Pons (tissue), 1 donor: Measurements from ENCODE around the gene KCNIP1.
A peak's percentile ranks its signal among the peaks of the same experiment; 100 is the strongest.

Experiments used
- DNase-seq: peaks from one replicate; pipeline ENCODE4 v3.0.0-alpha.2; 2016; ENCODE audit warnings: low spot score

KCNIP1 gene

DNA sequence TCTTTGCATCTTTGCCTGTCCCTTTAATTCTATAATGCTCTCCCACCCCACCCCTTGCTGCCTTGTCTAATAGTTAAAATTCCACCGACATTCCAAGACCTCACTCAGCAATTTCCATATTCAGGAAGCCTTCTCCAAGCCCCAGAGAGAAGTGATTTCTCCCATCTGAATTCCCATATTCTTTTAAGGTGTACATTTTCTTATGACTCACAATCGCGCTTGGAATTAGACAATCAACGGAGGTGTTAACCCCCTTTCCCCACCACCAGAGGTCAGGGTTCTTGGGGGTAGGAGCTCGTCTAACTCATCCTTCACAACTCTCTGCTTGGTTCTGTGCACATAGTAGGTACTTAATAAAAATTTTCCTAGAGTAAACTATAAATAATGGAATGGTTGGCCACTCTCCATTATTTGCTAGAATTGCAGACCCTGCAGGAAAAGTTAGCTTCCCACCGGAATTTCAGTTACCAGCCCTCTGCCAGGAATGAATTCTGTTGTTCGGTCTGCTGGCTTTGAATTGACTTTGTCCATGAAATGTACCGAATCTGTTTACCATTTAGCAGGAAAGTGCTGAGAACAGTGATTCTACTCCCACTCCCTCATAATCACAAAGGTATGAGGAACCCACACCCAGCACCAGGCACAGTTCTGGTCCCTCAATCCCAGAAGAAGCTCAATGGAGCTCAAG, 5.0 kb downstream of the KCNIP1 start:
- DNase-seq = no peak

DNA sequence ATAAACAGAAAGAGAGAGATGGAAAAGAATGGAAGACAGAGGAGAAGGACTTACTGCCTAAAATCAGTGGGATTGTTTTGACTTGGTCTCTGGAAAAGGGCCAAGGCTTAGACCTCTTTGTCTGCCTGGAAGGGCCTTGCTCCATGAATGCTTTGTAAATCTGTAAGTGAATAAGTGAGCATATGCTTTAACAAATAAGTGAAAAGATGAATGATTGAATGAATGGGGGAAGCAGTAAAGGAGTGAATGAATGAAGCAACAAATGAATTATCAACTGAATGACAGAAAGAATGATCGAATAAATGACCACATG, 5.5 kb downstream of the KCNIP1 start:
- DNase-seq = no peak

DNA sequence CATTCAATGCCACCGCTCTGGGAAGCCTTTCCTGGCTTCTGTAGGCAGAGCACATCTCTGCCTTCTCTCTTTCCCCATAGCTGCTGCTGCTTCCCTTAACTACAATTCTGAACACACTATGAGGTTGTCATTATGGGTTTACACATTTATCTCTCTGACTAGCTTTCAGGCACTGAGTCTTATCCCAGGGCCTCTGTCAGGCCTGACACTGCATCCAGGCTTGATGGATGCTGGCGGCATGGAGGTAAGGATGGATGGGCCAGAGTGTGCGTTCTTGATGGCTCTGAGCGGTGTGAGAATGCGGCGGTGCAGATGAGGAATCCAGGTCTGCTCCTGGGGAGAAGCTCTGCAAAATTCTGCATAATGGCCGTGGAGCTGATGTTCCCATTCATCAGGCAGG, 6.3 kb downstream of the KCNIP1 start:
- no peak for DNase-seq

DNA sequence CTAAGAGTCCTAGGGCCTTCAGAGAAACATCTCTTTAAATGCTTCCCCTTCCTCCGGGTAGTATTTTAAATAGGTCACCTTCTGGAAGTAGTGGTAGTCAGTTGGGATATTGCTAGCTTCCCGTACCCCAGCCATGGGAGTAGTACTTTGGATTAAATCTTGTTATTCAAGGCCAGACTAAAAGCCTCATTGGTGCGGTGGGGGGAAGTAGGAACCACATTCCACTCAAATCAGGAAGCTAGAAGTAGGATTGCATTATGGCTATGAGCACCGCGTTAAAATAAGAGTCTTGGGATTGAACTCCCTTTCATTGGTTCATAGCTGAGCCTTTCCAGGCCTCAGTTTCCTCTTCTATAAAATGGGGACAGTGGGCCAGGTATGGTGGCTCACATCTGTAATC, 6.7 kb downstream of the KCNIP1 start:
- DNase-seq = no peak

DNA sequence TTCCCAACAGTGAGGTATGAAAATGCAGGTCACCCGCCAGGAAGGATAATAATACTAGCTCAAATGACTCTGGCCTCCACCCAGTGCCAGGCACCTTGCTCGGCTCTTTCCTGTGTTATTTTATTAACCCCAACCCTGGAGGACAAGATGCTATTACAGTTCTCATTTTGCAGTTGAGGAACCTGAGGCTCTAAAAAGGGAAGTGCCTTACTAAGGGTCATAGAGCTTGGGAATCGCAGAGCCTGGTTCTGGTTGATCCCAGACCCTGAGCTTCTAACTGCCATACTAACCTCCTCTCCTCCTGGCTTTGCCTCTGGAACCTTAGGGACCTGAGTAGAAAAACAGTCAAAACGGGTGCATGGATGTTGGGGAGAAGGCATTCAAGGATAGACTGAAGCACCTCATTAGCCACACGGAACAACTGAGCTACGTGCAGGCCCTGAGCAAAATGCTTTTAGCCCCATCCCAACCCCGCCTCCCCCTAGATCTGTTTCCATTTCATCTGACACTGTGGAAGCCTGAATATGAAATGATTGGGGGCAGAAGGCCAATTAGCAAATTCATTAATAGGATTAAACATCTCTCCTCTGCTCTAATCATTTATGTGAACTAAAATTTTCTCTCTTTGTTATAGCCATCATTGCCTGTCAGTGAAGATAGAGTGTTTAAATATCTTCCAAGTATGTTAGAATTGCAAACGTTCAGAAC, 7.9 kb downstream of the KCNIP1 start:
- no peak for DNase-seq

DNA sequence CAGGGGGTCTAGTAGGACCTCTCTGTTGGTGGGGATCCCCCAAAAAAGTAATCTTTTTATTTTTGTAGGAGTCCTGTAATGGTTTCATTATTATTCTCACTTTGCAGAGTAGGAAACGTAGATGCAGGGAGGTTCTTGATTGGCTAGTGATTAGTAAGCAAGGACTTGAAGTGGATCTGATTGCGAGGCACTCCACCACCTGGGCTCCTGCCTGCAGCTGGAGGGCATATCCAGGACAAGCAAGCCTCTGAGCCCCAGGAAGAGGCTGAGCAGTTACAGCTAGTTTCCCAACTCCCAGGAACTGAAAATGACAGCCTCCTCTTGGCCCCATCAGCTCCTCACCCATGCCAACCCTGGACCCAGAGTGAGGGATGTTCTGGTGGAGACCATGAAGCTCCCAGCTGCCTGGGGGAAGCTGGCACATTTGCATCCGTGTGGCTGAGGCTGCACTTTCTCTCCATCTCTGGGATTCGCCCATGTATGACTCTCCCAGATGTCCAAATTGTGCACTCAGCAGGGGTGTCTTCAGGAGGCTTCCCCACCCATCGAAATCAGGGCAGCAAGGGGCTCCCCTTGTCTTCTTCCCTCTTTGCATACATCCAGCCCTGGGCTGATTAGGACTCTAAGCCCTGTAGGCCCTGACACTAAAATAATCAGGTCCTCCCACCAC, 10.2 kb downstream of the KCNIP1 start:
- DNase-seq = no peak

DNA sequence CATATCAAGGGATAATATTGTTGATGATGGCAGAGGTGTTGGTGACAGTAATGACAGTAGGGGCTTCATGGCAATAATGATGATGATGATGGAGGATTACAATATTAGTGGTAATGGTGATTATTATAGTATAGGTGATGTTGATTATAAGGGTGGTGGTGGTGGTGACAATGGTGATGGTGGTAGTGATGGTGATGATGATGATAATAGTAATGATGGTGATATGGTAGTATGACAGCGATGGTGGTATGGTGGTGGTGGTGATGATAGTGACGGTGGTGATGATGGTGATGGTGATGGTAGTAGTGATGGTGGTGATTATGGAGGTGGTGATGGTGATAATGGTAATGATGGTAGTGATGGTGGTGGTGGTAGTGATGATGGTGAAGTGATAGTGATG, 13.6 kb downstream of the KCNIP1 start:
- DNase-seq = no peak

DNA sequence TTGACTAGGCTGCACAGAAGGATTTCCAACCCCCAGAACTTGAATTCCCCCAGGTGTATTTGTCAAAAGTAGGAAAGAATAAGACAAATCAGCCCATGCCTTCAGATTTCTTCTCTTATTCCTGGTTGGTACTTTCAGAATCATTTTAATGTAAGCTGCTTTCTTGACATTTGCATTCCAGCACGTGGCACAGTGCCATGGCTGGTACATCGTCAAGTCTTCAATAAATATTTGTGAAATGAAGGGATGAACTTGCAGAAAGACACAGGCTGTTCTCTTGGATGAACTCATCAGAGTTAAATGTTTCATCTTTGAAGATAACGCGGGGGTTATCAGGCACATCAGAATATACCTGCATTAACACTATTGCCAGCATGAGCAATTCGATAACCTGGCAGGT, 14.5 kb downstream of the KCNIP1 start:
- DNase-seq = no peak

DNA sequence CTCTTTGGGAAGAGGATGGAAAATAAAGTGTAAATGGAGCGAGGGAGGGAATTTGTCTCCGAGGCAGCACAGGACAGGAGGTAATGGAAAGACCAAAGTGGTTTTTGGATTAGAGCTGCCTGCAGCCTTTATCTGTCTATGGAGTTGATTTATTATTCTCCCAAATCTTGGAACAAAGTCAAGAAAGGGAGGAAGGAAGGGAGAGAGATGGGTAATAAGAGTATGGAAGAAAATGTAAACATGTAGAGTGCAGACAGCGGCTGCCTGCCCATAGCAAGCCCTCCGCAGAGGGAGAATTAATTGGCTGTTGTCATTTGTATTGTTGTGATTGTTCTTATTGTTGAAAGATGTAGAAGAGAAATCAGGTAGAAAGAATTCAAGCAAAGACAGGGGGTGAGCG, 15.7 kb downstream of the KCNIP1 start:
- no peak for DNase-seq

DNA sequence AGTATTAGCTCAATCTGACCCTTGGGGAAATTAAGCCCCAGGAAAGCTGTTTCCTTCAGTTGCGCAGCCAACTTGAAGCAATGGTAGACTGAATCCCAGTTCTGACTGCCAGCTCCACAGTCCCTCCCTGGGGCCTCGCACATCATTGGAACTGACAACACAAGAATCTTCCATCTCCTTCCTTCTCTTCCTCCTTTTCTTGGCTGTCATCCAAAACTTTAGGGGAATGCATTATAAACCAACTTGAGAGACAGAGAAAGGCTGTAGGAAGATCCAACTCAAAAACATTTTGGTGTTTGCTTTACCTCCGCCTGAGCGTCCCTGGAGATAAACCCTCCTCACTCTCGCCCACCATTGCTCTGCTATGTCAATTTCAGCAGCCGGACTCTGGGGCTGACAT, 16.6 kb downstream of the KCNIP1 start:
- DNase-seq = no peak

DNA sequence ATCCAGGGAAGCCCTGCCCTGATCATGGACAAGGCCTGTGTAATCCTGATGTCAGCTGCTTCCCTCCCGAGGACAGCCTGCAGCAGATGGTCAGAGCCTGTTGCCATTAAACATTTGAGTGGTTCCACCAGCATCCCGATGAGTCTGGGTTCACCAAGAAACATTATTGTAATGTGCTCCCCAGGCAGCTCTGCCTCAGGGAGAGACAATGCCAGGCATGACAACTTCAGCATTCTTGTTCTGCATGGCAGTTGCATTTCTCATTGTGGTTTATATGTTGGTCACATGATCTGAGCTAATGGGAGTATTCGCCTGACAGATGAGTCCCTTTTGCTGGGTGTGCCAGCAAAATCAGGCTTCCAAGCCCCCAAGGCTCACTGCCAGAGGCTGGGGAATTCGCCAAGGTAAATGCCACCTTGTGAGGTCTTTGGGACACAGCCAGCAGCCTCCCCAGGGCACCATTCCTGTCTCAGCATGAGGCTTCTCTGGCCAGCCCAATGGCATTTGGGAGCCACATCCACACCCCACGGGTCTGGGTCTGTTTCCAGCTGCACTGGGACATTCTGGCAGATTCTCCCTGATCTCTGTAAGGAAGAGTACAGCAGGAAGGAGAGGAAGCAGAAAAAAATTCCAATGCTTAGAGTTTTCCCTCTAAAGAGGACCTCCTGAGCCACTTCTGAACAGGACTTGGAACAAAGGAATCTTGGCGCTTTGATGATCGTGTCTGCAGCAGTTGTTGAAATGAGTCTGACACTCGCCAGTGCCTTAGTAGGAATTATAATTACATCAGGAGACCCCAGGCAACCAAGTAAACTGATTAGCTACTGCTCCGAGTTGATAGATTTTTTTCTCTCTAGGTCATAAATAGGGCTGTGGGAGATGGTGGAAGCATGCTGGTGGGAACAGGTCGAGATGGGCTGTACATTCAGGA, 18.7 kb downstream of the KCNIP1 start:
- DNase-seq = no peak

DNA sequence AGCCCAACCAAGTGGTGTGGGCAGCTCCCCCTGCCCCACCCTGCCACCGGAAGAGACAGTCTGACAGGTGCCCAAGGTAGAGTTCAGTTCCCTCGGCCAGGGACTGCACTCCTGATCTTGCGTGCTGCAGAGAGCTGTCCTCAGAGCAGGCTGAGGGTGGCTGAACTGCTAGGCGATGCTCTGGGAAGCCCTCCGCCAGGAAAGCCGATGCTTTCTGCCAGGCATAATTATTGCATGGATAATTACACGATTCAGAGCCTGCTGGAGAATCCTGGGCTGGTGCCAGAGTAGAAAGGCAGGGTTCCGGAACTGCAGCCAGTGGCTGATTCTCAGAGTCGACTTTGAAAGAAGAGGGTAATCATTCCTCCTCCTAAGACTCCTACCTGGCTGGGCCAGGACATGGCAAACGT, 19.3 kb downstream of the KCNIP1 start:
- peak; percentile 67 for DNase-seq

DNA sequence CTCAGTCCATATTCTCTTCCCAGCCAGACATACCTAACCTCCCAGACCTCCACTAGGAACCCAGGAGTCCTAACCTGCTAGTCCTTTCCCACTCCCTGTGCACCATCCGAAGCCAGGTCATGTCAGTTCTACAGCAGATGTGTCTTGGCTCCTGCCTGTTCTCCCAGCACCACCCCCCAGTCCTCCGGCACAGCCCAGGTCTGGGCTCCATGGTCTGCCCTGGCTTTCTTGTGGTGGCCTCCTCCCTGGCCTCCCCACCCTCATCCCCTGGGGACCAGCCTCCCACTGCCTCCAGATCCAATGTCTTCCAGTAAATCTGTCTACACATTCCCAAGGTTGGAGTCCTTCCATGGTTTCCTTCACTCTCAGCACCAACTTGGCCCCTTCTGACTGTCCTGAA, 20.0 kb downstream of the KCNIP1 start:
- DNase-seq = no peak

DNA sequence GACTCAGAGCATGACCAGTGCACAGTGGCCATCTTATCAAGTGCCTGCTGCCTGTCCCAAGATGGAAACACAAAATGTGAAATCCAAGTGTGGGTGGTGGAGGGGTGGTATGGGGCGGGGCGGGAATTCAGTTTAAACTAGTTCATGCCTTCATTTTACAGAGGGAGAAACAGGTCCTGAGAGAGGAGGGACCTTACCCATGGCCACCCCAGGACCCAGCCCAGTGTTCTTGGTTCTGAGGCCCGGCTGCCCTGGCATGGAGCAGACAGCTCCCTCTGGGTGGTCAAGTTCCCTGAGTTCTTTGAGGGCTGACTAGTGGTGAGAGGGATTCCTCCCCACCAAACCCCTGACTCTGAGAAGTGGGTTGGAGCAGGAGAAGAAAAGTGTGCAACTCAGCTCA, 20.8 kb downstream of the KCNIP1 start:
- DNase-seq = no peak

DNA sequence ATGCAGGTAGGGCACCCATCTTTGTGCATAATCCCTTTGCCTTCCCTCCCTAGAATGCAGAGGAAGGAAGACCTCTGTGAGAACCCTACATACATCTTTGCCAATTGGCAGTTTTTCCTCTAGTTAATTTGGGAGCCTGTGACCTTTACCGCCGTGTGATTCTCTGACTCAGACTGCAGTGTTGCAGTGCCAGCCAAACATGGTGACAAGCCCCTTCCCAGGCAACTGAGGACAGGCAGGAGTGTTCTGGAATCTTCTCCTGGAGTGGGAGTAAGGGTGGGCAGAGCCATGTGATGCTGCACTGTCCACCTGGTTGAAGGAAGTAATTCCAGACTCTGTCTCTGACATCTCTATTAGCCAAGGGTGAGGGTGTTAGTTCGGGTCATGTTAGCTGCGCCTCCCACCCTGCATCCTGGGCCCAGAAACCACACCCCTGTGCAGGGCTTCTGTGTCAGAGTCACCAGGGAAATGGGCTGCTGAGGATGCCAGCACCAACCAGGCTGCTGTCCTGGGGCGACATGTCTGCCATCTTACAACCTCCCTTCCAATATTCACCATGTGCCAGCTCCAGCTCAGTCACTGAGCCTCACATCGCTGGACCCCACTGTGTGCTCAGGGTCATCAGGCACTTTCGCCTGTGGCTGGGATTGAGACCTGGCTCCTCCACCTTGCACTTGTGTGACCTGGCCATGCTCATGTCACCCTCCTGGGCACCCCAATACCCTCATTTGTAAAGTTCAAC, 21.8 kb downstream of the KCNIP1 start:
- no peak for DNase-seq

DNA sequence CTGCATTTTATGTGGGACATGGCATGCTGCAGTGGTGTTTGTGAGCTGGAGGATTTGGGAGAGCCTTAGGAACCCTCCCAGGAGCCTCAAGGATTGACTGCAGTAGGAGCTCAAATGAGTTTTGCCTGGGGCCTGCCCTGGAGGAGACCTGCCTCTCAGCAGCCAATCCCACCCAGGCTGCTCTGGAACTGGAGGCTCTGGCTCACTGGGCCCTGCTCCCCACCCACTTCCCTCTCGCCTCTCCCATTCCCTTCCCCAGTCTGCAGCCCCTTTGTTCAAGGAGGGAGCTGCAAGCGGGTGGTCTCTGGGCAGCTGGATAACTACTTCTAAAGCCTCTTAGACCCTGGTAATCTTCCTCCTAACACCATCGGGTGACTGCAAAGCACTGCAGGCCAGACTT, 24.2 kb downstream of the KCNIP1 start:
- DNase-seq = no peak

DNA sequence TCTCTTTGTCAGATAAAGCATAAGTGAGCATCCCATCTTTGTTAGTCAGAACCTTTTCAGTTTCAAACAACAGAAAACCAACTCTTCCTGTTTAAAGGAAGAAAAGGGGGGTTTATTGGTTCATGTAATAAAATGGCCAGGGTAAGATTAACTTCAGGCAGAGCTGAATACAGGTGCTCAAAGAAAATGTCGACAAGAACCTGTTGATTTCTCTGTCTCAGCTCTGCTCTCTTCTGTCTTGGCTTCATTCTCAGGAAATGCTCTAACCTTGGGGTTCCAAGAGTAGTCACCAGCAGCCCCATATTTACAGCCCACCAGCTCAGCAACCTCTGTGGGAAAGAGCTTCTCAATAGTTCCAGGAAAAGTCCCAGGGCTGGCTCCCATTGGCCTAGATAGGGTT, 25.2 kb downstream of the KCNIP1 start:
- DNase-seq = no peak

DNA sequence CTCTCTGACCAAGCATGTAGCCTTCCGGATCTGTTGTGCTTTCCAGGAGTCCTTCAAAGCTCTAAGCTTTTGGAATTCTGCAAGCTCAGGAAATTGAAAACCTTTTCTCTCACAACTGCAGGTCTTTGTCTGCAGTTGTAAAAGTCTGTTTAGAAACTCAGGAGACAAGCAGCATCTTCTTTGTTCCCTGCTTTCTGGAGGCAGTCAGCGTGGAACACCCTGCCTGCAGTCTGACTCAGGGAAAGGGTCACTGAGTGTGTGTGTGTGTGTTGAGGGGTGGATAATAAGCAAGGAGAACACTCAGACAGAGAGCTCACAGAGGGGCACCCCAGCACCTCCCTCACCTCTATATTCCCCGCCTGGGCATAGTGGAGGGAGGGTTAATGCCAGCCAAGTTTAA, 29.1 kb downstream of the KCNIP1 start:
- no peak for DNase-seq

DNA sequence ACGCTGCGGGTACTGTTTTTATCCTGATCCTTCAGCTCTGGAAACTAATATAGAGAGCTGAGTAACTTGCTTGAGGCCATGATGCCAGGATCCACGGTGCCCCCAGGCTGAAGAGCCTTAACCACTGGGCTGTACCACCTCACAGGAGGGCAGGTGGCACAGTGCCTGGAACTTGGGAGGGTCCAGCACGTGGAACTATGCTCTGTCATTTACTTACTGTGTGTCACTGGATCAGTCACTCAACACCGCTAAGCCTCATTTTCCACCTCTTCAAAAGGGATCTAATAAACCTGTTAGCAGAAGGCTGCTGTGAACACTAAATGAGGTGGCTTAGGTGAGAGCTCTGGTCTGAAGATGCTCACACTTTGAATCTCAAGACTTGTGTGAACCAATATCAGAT, 29.6 kb downstream of the KCNIP1 start:
- no peak for DNase-seq

DNA sequence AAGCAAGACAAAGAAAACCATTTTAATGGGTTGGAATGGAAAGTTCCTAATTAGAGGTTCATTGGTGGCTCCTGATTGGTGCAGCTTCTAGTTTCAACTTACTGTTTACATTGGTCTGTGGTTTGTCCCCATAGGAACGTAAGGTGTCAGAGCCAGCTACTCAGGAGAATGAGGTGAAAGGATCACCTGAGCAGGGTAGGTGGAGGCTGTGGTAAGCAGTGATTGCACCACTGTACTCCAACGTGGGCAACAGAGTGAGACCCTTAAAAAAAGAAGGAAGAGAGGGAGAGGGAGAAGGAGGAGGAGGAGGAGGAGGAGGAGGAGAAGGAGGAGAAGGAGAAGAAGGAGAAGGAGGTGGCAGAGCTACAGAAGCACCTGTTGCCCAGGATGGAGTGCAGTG, 30.4 kb downstream of the KCNIP1 start:
- DNase-seq = no peak

DNA sequence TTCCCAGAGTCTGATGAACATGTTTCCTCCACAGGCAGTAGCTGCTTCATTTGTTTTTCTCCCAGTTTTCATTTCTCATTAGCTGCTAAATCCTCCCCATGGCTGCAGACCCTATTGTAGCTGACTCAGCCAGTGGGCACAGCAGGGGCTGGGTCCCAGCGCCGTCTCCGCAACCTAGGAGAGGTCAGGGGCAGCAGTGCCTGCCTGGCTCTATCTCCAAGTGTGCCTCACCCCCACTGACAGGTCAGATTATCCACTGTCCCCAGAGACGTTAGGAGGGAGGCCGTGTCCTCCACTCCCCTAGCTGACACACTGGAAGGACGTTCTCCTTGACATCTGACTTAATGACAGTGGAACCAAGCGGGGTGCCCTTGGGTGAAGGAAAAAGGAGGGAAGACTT, 31.1 kb downstream of the KCNIP1 start:
- no peak for DNase-seq

DNA sequence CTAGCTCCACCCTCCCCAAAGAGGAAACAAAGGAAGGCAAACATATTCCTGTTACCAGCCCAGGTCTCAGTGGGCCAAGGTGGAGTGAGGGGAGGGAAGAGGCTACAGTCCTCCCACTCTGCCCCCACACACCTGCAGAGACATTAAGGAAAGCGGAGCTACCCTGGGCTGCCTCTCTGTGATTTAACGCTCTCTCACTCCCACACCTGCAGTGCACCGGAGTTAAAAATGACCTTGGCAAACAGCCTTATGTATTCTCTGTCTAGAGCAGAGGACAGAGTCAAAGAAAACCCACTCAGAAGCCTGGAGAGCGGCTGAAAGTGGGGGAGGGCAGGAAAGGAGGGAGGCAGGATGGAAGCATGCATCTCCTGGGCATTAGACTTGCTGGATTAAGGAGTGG, 32.7 kb downstream of the KCNIP1 start:
- DNase-seq = no peak
